ENCODE measurements around the gene RASSF1.

The RASSF1 gene

DNA sequence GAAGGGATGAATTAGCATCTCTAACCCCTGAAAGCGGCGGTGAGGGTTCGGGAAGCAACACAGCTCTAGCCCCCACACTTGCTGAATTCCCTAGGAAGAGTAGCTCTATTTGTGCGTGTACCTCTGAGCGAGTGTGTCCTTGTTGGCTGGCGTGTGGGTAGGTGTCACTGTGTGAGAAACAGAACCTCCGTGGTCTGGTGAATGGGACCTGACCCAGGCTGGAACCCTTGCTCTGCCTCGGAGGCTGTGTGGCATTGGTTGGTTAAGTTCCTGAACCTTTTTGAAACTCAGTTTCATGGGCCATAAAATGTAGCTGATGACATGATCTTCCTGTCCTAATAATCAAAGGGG is 19.1 kb upstream of the RASSF1 start:
- TF ChIP-seq, protein P1, sequence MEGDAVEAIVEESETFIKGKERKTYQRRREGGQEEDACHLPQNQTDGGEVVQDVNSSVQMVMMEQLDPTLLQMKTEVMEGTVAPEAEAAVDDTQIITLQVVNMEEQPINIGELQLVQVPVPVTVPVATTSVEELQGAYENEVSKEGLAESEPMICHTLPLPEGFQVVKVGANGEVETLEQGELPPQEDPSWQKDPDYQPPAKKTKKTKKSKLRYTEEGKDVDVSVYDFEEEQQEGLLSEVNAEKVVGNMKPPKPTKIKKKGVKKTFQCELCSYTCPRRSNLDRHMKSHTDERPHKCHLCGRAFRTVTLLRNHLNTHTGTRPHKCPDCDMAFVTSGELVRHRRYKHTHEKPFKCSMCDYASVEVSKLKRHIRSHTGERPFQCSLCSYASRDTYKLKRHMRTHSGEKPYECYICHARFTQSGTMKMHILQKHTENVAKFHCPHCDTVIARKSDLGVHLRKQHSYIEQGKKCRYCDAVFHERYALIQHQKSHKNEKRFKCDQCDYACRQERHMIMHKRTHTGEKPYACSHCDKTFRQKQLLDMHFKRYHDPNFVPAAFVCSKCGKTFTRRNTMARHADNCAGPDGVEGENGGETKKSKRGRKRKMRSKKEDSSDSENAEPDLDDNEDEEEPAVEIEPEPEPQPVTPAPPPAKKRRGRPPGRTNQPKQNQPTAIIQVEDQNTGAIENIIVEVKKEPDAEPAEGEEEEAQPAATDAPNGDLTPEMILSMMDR (IDR thresholded peaks at IDR 0.05) = no peak

DNA sequence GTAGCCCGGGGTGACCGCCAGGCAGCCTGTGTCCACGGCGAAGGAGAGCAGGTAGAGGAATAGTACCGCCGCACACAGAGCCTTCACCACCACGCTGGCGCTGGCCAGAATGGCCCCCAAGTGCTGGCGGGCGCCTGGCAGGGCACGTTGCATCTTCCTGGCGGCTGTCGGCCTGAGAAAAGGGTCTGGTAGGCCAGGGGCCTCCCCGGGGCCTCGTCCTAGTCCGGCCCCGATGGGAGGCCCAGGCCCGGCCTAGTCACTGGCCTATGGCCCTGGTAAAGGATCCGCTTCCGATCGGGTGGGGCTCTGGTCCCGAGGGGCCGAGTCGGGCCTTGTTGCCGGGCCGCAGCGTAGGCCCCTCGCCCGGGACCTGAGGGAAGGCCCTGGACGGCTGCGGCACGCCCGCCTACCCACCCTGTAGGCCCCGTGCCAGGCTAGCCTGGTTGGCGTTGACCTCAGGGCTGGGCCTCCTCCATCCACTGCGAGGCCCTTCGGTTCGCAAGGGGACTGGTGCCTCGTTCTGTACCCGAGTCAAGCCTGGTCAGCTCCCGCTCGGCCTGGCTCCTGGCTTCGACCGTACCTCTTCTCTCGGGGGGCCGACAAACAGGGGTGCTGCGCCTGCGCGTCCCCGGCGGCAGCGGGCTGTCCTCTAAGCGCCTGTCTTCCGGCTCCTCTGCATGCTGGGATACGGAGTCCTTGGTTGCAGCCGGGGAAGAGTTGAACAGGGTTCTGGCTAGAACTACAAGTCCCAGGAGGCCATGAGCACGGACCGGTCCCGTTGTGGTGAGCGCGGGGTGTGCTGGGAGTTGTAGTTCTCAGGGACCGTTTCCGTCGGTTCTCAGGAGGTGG is 18.5 kb upstream of the RASSF1 start, which contains the start of gene TMEM115:
Gene TMEM115 (minus strand): TSS at position 611 of the 849 bp plus-strand sequence. CDS start 458 bp downstream, at position 153.
- TF ChIP-seq, protein P1 (IDR thresholded peaks at IDR 0.05) = no peak

DNA sequence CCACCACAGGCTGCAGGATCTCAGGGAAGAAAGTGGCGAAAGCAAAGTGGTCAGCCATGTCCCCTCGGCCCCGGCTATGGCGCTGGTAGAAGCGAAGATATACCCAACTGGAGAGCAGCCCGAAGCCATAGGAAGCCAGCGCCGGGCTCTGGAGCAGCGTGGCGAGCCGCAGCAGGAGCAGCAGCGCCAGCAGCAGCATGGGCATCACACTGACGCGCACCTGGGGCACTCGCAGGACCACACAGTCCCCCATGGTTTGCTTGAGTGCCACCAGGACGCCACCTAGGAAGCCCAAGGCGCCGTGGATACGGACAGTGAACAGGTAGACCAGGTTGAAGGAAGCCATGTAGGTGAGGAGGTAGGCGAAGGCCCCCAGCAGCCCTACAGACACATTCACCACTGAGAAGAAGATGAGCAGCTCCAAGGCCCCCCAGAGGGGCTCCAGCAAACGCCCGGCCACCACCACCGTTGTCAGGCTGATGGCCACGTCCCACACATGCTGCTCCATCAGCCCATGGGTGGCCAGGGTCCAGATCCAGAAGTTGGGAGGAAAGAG is 17.8 kb upstream of the RASSF1 start:
- TF ChIP-seq, protein P1 (IDR thresholded peaks at IDR 0.05) = no peak

DNA sequence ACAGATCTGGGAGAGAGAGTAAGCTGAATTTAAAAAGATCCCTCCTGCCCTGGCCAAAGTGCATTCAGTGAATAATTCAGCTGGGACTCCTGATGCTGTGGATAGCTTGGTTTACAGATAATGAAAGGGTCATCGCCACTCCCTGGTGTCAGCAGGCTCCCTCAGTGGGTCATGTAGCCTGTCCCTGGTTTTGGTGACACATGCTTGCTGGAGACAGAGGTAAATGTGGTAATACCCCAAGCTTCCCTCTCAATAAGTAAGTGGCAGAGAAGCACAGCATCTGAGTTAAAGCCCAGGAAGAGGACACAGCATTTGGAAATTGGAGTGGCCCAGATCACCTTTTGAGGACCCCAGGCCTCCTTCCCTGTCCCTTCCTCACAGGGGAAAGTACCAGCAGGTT is 16.8 kb upstream of the RASSF1 start:
- TF ChIP-seq, protein P1 (IDR thresholded peaks at IDR 0.05) = no peak

DNA sequence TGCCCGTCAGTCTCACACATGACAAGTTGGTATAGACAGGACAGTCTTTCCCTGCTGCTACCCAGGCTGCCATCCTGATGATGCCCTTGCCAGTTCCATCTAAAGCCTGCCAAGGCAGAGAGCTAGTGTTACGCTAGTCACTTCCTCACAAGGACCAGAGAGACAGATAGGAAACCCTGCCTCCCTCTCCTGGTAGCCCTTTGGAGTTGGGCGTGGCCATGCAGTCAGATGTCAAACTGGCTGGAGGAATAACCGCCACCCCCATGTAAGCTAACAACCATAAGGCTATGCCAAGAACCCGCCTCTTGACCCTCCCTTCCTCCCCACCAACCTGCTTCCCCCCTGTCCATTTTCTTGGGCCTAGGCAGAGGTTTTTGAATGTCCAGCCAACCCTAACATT is 15.9 kb upstream of the RASSF1 start:
- TF ChIP-seq, protein P1 (IDR thresholded peaks at IDR 0.05) = no peak

DNA sequence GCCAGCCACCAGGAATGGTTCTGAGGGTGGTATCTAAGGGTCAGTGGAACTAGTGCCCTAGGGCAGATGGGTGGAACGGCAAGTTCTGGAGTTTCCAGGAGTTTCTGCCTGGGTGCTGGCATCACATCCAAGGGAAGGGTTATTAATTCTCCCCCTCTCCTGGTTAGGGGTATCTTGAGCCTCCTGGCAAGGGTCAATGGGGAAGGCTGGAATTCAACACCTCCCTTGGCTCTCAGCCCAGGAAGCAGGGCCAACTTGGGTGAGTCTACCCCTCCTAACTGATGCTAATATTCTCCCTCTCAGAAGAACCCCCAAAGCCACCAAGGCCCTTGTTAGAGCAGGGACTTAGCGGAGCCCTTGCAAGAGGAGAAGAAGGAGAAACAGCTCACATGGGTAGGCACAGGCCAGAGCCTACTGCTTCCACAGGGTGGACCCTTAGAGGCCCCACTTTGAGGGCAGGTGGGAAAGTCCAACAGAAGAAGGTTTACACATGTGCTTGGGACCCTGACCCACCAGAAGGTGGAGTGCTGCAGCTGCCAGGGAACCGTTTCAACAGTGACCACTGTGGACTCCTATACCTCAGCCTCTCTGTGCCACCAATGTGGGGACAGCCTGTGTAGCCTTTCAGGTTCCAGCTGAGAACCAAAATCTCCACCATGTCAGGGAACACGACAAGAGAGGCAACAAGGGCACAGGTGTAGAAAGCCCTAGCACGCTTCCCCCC is 15.4 kb upstream of the RASSF1 start:
- TF ChIP-seq, protein P1 (IDR thresholded peaks at IDR 0.05) = no peak

DNA sequence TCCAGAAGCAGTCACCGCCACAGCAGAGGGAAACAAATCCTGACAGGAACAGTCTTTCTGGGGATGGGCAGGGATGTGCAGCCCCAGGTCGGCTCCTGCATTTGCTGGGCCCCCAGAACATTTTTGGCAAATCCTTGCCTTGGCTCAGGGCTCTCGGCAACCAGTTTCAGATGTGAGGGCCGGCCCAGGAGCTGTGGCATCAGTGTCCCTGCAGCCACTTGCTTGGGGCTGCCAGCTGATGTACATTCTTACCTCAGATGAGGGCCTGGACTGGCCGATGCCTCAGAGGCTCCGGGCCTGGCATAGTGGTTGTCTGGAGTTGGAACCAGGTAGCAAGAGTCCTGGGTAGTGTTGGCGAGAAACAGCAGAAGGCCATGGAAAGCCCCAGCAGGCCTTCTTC is 14.2 kb upstream of the RASSF1 start:
- TF ChIP-seq, protein P1 (IDR thresholded peaks at IDR 0.05) = no peak
